PC-3 (cell line): Measurements from ENCODE around the gene KRTAP12-3. TPM values are rescaled to one million over a fixed set of nuclear protein-coding genes. Genes with fewer than 3 reads are reported as not detected.

Experiments
- ATAC-seq: fragments of 200-7000 bp; cut with Tn5 transposase; 2 replicates; pipeline ENCODE4 v1.9.1; 2020; ENCODE audit warnings: mild to moderate bottlenecking, moderate library complexity
- BruUV-seq: library from RNA; stranded (reverse); fragments of 400-500 nt; replicated peaks from 2 replicates; lab custom pipeline; 2021; lab: Mats Ljungman, UMichigan
- CTCF ChIA-PET: fragments of 300-600 bp; sonication (Branson Sonifier 250); formaldehyde crosslinking; loops from one replicate; lab custom pipeline; 2022; ENCODE audit warnings: antibody characterized with exemption; lab: Charles Lee
- POLR2A ChIA-PET: fragments of 300-600 bp; sonication (Branson Sonifier 250); formaldehyde crosslinking; loops from one replicate; lab custom pipeline; 2022; ENCODE audit warnings: antibody characterized with exemption; ENCODE audit not compliant: unreplicated experiment; lab: Charles Lee
- DNase-seq: peaks from one replicate; pipeline ENCODE4 v3.0.0-alpha.2; 2015
- H2AFZ ChIP-seq: fragments of 300-600 bp; sonication (generic); 2 replicates; pipeline ENCODE4 v1.6.0; 2016; ENCODE audit warnings: antibody characterized with exemption, low read length
- H3F3A ChIP-seq: fragments of 300-600 bp; sonication (generic); one replicate; pipeline ENCODE4 v1.6.0; 2017; ENCODE audit warnings: antibody characterized with exemption, low read length, control low read depth, mild to moderate bottlenecking; ENCODE audit not compliant: unreplicated experiment
- H3K27ac ChIP-seq: fragments of 300-600 bp; sonication (generic); 2 replicates; pipeline ENCODE4 v1.5.1; 2016; ENCODE audit warnings: mild to moderate bottlenecking, low read length
- H3K27me3 ChIP-seq: fragments of 300-600 bp; sonication (generic); 2 replicates; pipeline ENCODE4 v1.6.1; 2016; ENCODE audit warnings: low read length, mixed read lengths
- H3K36me3 ChIP-seq: fragments of 300-600 bp; sonication (generic); 2 replicates; pipeline ENCODE4 v1.6.1; 2016; ENCODE audit warnings: low read depth, mixed run types, low read length, mixed read lengths
- H3K4me1 ChIP-seq: fragments of 300-600 bp; sonication (generic); 2 replicates; pipeline ENCODE4 v1.5.1; 2016; ENCODE audit warnings: low read length; ENCODE audit not compliant: insufficient read depth
- H3K4me2 ChIP-seq: fragments of 300-600 bp; sonication (generic); 2 replicates; pipeline ENCODE4 v1.6.0; 2016; ENCODE audit warnings: low read length
- H3K4me3 ChIP-seq: fragments of 300-600 bp; sonication (generic); 2 replicates; pipeline ENCODE4 v1.5.1; 2016; ENCODE audit warnings: mild to moderate bottlenecking, low read length, mixed read lengths
- H3K79me2 ChIP-seq: fragments of 300-600 bp; sonication (generic); 2 replicates; pipeline ENCODE4 v1.6.1; 2017; ENCODE audit warnings: low read length, mixed read lengths
- H3K9ac ChIP-seq: fragments of 300-600 bp; sonication (generic); 2 replicates; pipeline ENCODE4 v1.6.0; 2016; ENCODE audit warnings: mild to moderate bottlenecking, low read length
- H3K9me2 ChIP-seq: fragments of 300-600 bp; sonication (generic); replicated peaks from 2 replicates; pipeline ENCODE4 v1.6.1; 2016; ENCODE audit warnings: mixed run types, low read length, mixed read lengths
- H3K9me3 ChIP-seq: fragments of 300-600 bp; sonication (generic); 2 replicates; pipeline ENCODE4 v1.6.1; 2016; ENCODE audit warnings: low read length, mixed read lengths
- H4K20me1 ChIP-seq: fragments of 300-600 bp; sonication (generic); 2 replicates; pipeline ENCODE4 v1.6.1; 2016; ENCODE audit warnings: low read length, mixed read lengths
- EZH2 ChIP-seq: fragments of 300-600 bp; sonication (generic); IDR thresholded peaks from one replicate; pipeline ENCODE4 v1.6.1; 2017; ENCODE audit warnings: antibody characterized with exemption, mild to moderate bottlenecking, low read length; ENCODE audit not compliant: unreplicated experiment
- EZH2phosphoT487 ChIP-seq: fragments of 300-600 bp; sonication (generic); IDR thresholded peaks from 2 replicates; pipeline ENCODE4 v1.6.1; 2018; ENCODE audit warnings: mild to moderate bottlenecking, antibody characterized with exemption, low read length, borderline replicate concordance
- intact Hi-C: fragments of 100-400 bp; cut with micrococcal nuclease; formaldehyde crosslinking; loops from 2 replicates; pipeline ENCODE4 v1.9.0; 2023
- total RNA-seq: library from RNA; depleted of rRNA; stranded (reverse); fragments of >200 nt; gene quantifications from 2 replicates; pipeline ENCODE4 v1.2.3, GENCODE V29; 2014
- TF ChIP-seq, protein P1 (sequence below): fragments of 300-600 bp; sonication (generic); conservative IDR thresholded peaks from 2 replicates; pipeline ENCODE4 v1.5.1; 2017; ENCODE audit warnings: antibody characterized with exemption, low read depth, mild to moderate bottlenecking, low read length

The KRTAP12-3 gene
- total RNA-seq, 1 experiment from 2014 or later: not detected

DNA sequence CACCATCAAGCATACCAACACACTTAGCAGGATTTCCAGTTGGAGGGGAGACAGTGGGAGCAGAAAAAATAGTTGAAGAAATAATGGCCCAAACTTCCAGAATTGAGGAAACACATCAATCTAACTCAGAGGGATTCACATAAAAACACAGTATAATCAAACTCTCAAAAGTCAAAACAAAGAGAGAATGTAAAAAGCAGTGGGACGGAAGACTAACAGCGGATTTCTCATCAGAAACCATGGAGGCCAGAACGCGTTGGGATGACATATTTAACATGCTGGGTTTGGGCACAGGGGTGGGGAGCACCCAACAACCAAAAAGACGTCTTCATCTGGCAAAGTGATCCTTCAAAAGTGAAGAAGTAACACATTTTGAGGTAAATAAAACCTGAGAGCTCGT lies 37.8 kb upstream of the KRTAP12-3 start:
- Histone ChIP-seq H3K4me1 (no peaks in the 10 kb centered on the region), H3K27me3 (no peaks in the 10 kb centered on the region), H3K4me3 (no peak overlapping the region), H3K9ac (no peak overlapping the region), H2AFZ (no peak overlapping the region), H3K4me2 (no peak overlapping the region), H3K9me3 (peaks cover 13% of the 10 kb centered on the region), H3F3A (no peaks in the 10 kb centered on the region), H4K20me1 (no peaks in the 10 kb centered on the region), H3K27ac (no peak overlapping the region), H3K36me3 (no peaks in the 10 kb centered on the region), H3K79me2 (no peaks in the 10 kb centered on the region), H3K9me2 (no peaks in the 10 kb centered on the region)
- intact Hi-C loops: no loop called here
- ChIA-PET POLR2A (no interaction called here), CTCF (interaction anchor here (1.2 kb wide), 1 partner anchor 123 kb away, joined by 5 read pairs; no protein-coding TSS in a partner anchor)
- TF ChIP-seq, protein P1, sequence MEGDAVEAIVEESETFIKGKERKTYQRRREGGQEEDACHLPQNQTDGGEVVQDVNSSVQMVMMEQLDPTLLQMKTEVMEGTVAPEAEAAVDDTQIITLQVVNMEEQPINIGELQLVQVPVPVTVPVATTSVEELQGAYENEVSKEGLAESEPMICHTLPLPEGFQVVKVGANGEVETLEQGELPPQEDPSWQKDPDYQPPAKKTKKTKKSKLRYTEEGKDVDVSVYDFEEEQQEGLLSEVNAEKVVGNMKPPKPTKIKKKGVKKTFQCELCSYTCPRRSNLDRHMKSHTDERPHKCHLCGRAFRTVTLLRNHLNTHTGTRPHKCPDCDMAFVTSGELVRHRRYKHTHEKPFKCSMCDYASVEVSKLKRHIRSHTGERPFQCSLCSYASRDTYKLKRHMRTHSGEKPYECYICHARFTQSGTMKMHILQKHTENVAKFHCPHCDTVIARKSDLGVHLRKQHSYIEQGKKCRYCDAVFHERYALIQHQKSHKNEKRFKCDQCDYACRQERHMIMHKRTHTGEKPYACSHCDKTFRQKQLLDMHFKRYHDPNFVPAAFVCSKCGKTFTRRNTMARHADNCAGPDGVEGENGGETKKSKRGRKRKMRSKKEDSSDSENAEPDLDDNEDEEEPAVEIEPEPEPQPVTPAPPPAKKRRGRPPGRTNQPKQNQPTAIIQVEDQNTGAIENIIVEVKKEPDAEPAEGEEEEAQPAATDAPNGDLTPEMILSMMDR: no peak
- TF ChIP-seq EZH2 (no peak), EZH2phosphoT487 (no peak)
- no peak for DNase-seq
- ATAC-seq: no peak
- BruUV-seq: no TSS peak

DNA sequence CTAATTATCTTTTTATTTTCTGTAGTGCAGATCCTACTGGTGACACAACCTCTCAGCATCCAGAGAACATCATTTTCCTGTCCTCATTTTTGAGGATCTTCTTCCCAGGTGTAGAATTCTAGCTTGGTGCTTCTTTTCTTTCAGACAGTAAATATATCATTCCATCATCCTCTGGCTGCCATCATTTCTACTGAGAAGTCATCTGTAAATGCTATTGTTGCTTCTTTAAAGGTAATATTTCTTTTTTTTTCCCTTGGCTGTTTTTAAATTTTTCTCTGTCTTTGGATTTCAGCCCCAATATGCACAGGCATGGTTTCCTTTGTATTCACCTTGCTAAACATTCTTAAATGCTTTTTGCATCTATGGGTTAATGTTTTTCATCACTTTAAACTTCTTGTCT lies 34.2 kb upstream of the KRTAP12-3 start:
- H3K36me3 ChIP-seq: no peaks in the 10 kb centered on the region
- H3K9ac ChIP-seq: no peak overlapping the region
- TF ChIP-seq, protein P1: no peak
- TF ChIP-seq EZH2phosphoT487 (no peak), EZH2 (no peak)
- ATAC-seq (no peak), DNase-seq (no peak)
- peaks cover 13% of the 10 kb centered on the region for H3K9me3 ChIP-seq
- H3K4me2 ChIP-seq: no peak overlapping the region
- no TSS peak for BruUV-seq
- H3K4me1 ChIP-seq: no peaks in the 10 kb centered on the region
- no peak overlapping the region for H3K27ac ChIP-seq
- H3K27me3 ChIP-seq: no peaks in the 10 kb centered on the region
- H3K79me2 ChIP-seq: no peaks in the 10 kb centered on the region
- ChIA-PET POLR2A (no interaction called here), CTCF (no interaction called here)
- intact Hi-C loops: no loop called here
- H3K9me2 ChIP-seq: no peaks in the 10 kb centered on the region
- no peak overlapping the region for H3K4me3 ChIP-seq
- no peaks in the 10 kb centered on the region for H3F3A ChIP-seq
- H4K20me1 ChIP-seq: no peaks in the 10 kb centered on the region
- no peak overlapping the region for H2AFZ ChIP-seq

DNA sequence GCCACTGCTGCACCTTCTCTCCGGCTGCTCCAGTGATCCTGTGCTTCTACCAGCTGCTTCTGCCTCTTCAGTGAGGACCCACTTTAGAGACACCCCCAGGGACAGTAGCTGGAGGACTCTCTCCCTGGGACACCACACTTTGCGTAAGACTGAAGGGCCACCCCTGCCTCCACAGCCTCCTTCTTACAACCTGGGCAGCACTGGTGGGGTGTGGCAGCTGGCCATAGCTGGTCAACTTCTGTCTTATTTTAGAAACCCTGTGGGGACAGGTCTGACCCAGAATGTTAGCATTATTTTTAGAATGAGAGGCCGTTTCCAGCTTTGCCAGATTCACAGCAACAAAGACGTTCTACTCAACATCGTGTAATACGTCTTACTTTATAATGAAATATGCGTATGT lies 32.0 kb upstream of the KRTAP12-3 start:
- Histone ChIP-seq H3K4me3 (no peak overlapping the region), H3K4me1 (no peaks in the 10 kb centered on the region), H3K79me2 (no peaks in the 10 kb centered on the region), H3K9me2 (no peaks in the 10 kb centered on the region), H3K36me3 (no peaks in the 10 kb centered on the region), H2AFZ (no peak overlapping the region), H3K9me3 (peaks cover 12% of the 10 kb centered on the region), H3K27me3 (no peaks in the 10 kb centered on the region), H4K20me1 (no peaks in the 10 kb centered on the region), H3K27ac (no peak overlapping the region), H3F3A (no peaks in the 10 kb centered on the region), H3K4me2 (no peak overlapping the region), H3K9ac (no peak overlapping the region)
- no peak for TF ChIP-seq EZH2phosphoT487
- TF ChIP-seq EZH2: no peak
- CTCF ChIA-PET: no interaction called here
- ATAC-seq: no peak
- no peak for DNase-seq
- POLR2A ChIA-PET: no interaction called here
- BruUV-seq: no TSS peak
- intact Hi-C loops: no loop called here
